Heart right ventricle (tissue), 16 donors: Measurements from ENCODE around the gene TOMM40. TPM values are rescaled to one million over a fixed set of nuclear protein-coding genes. Genes with fewer than 3 reads are reported as not detected.

ENCODE experiments used
- ATAC-seq, 8 donors: fragments of 200-7000 bp; cut with Tn5 transposase; one replicate each; pipeline ENCODE4 v1.9.1; 2020; ENCODE audit warnings: mild to moderate bottlenecking in 8 of 8, moderate library complexity in 8 of 8, moderate number of reproducible peaks in 1 of 8
- DNase-seq, 2 donors: peaks; one replicate each; pipeline ENCODE4 v3.0.0-alpha.2; 2020
- H3K27ac ChIP-seq, 10 donors: fragments of 200-600 bp; sonication (generic) in 2 of 10; one replicate each; pipeline versions ENCODE4 v1.5.0 to v1.8.0; 2020 to 2022; ENCODE audit warnings: mild to moderate bottlenecking in 3 of 10
- H3K27me3 ChIP-seq, 7 donors: fragments of 200-600 bp; one replicate each; pipeline ENCODE4 v1.8.0; 2021 to 2022; ENCODE audit warnings: mild to moderate bottlenecking in 2 of 7
- H3K36me3 ChIP-seq, 9 donors: fragments of 200-600 bp; sonication (generic) in 1 of 9; one replicate each; pipeline versions ENCODE4 v1.5.0 to v1.8.0; 2020 to 2022; ENCODE audit warnings: mild to moderate bottlenecking in 2 of 9
- H3K4me1 ChIP-seq, 9 donors: fragments of 200-600 bp; sonication (generic) in 1 of 9; one replicate each; pipeline versions ENCODE4 v1.5.0 to v1.8.0; 2020 to 2022; ENCODE audit warnings: mild to moderate bottlenecking in 4 of 9
- H3K4me3 ChIP-seq, 10 donors: fragments of 200-600 bp; sonication (generic) in 2 of 10; one replicate each; pipeline versions ENCODE4 v1.5.0 to v1.8.0; 2020 to 2022; ENCODE audit warnings: mild to moderate bottlenecking in 7 of 10, moderate library complexity in 2 of 10
- H3K9me3 ChIP-seq, 11 donors: fragments of 200-600 bp in 10 of 11; sonication (generic) in 2 of 11; one replicate each; pipeline versions ENCODE4 v1.5.0 to v1.8.0; 2013 to 2022; ENCODE audit warnings: mild to moderate bottlenecking in 2 of 11, control low read depth in 1 of 11, moderate library complexity in 1 of 11
- WGBS, 2 donors: extraction: QIAGEN DNeasy Blood & Tissue Kit; methylation state at CpG; one replicate each; pipeline ENCODE4 v1.1.7; 2013; ENCODE audit warnings: inconsistent platforms in 1 of 2; 5-methylcytosine and 5-hydroxymethylcytosine counted together
- intact Hi-C, 10 donors: fragments of 100-400 bp; cut with DNase I; formaldehyde crosslinking; loops; one replicate each; pipeline versions ENCODE4 v1.11.1 to v1.14.2; 2022
- polyA plus RNA-seq, 2 donors: library from polyadenylated mRNA; stranded (reverse); fragments of 200-250 nt; gene quantifications; one replicate each; pipeline ENCODE4 v1.2.3, GENCODE V29; 2013
- total RNA-seq, 10 donors: library from RNA; stranded (reverse); fragmentation: NEBNext Ultra II Directional in 3 of 10; extraction: Animal tissue kit (Norgen Biotek cat#: 25700) in 3 of 10; gene quantifications; one replicate each; pipeline versions ENCODE4 v1.2.1 to v1.2.4, GENCODE V29; 2021 to 2023
- TF ChIP-seq, protein P1 (sequence below), 9 donors: fragments of 200-600 bp; sonication (generic) in 2 of 9; IDR thresholded peaks; one replicate each; pipeline versions ENCODE4 v1.5.0 to v1.8.0; 2021 to 2022; ENCODE audit warnings: antibody characterized with exemption in 9 of 9, mild to moderate bottlenecking in 5 of 9, moderate library complexity in 1 of 9
- donor health status: Arrhythmogenic right ventricular cardiomyopathy.
- donor health status: ischemic (EF 13 %, LVEDD 7.1; RV severe dilation, severe dysfunction).
- donor health status: healthy with polysubstance abuse.
- donor health status: DM: no; HTN: yes; CAD: no.
- donor health status: DM: no; HTN: no; CAD: no.
- donor health status: ischemic (EF 25% LVEDD 6.9; RV normal size, moderate dysfunction).
- donor health status: ischemic (EF 25% LVEDD 5.7; RV mildly dilated, moderate dysfunction).
- donor health status: healthy.
- donor health status: DM: yes; HTN: yes; CAD: no.
- donor health status: Ischemic cardiomyopathy.
- donor health status: ischemic (EF 35%, LVEDD 5.7; RV mildly dilated, moderate dysfunction).
- donor health status: nonischemic (EF 11% LVEDD 7.7; RV severe dilation, severe dysfunction).
- donor health status: DM: yes; HTN: yes; CAD: no.
- donor health status: PGD.
- donor health status: ischemic (EF 29% LVEDD 5.4; RV normal size, mild dysfunction).
- donor health status: nonischemic (EF 23%, LVEDD 6.1; RV moderate dilation, normal function).

The TOMM40 gene
- total and polyA plus RNA-seq, 12 donors, result 37.8 to 77.5 (median 45.2) TPM

DNA sequence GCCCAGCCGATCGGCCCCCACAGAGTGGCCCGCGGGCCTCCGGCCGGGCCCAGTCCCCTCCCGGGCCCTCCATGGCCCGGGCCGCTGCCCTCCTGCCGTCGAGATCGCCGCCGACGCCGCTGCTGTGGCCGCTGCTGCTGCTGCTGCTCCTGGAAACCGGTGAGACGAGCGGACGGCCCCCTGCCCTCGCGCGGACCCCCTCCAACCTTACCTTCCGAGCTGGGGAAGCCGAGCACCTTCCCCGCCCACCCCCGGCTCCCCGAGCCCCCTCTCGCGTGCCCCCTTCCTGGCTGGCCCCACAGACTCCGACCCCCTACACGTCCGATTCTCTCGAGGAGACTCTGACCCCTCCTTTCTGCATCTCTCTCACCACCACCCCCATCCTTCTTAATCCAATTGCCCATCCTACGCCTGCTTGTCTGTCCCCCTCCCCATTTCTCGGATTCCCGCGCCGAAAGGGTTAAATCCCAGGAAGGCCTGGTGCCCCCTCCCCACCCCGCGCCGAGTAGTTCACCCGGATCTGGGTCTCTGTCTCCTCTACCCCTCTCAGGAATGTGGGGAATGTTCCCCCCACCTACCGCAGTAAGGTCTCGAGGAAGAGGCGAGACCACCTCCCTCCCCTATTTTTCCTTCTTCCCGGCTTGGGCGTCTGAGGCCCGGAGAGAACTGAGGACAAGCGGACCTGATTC lies 44.5 kb upstream of the TOMM40 start:
- TF ChIP-seq, protein P1, sequence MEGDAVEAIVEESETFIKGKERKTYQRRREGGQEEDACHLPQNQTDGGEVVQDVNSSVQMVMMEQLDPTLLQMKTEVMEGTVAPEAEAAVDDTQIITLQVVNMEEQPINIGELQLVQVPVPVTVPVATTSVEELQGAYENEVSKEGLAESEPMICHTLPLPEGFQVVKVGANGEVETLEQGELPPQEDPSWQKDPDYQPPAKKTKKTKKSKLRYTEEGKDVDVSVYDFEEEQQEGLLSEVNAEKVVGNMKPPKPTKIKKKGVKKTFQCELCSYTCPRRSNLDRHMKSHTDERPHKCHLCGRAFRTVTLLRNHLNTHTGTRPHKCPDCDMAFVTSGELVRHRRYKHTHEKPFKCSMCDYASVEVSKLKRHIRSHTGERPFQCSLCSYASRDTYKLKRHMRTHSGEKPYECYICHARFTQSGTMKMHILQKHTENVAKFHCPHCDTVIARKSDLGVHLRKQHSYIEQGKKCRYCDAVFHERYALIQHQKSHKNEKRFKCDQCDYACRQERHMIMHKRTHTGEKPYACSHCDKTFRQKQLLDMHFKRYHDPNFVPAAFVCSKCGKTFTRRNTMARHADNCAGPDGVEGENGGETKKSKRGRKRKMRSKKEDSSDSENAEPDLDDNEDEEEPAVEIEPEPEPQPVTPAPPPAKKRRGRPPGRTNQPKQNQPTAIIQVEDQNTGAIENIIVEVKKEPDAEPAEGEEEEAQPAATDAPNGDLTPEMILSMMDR (IDR thresholded peaks at IDR 0.05), result no peak
- Histone ChIP-seq H3K4me3 (peak overlapping the region; percentile 77 to 100 (median 98)), H3K4me1 (peaks cover 10 to 61% (median 46%) of the 10 kb centered on the region in 9 donors), H3K36me3 (peaks cover 0 to 2% (median 0%) of the 10 kb centered on the region in 9 donors), H3K9me3 (no peaks in the 10 kb centered on the region), H3K27ac (peak overlapping the region; percentile 87 to 100 (median 99)), H3K27me3 (peaks cover 0 to 13% (median 0%) of the 10 kb centered on the region in 7 donors)
- WGBS, 2 donors, result 0% methylated on average over 36 to 51 of the region's 51 CpGs
- intact Hi-C loops, result loop anchor here in 6 of 10 donors (2.0 to 10.0 kb wide), 5 partner anchors 44 to 162 kb away; partner anchors contain the start of gene TOMM40 (in 5 of the 6)
- DNase-seq, result peak in 1 of 2 donors; percentile 51
- no peak for ATAC-seq

GRCh38 chr19:44847144-44848035 lies 43.7 kb upstream of the TOMM40 start:
- Histone ChIP-seq H3K27ac (peak overlapping the region; percentile 87 to 100 (median 99)), H3K4me1 (peaks cover 10 to 68% (median 54%) of the 10 kb centered on the region in 9 donors), H3K27me3 (peaks cover 0 to 13% (median 0%) of the 10 kb centered on the region in 7 donors), H3K4me3 (peak overlapping the region; percentile 77 to 100 (median 98)), H3K9me3 (no peaks in the 10 kb centered on the region), H3K36me3 (peaks cover 0 to 4% (median 0%) of the 10 kb centered on the region in 9 donors)
- intact Hi-C loops, result loop anchor here in 6 of 10 donors (2.0 to 10.0 kb wide), 5 partner anchors 43 to 163 kb away; partner anchors contain the start of gene TOMM40 (in 5 of the 6)
- 1% methylated on average over 47 of the region's 47 CpGs for WGBS, 2 donors
- DNase-seq, result peak; percentile 74 to 85
- TF ChIP-seq, protein P1 (IDR thresholded peaks at IDR 0.05), result no peak
- ATAC-seq, result peak in 7 of 8 donors; percentile 1 to 41 (median 22)

GRCh38 chr19:44848036-44848811 lies 42.8 kb upstream of the TOMM40 start:
- peak overlapping the region; percentile 87 to 100 (median 99) for H3K27ac ChIP-seq
- H3K9me3 ChIP-seq, result no peaks in the 10 kb centered on the region
- DNase-seq, result peak; percentile 26 to 48
- peaks cover 10 to 71% (median 56%) of the 10 kb centered on the region in 9 donors for H3K4me1 ChIP-seq
- 15 to 16% methylated on average over 19 of the region's 19 CpGs for WGBS, 2 donors
- peaks cover 0 to 4% (median 0%) of the 10 kb centered on the region in 9 donors for H3K36me3 ChIP-seq
- H3K4me3 ChIP-seq, result peak overlapping the region; percentile 77 to 100 (median 98)
- TF ChIP-seq, protein P1 (IDR thresholded peaks at IDR 0.05), result no peak
- H3K27me3 ChIP-seq, result peaks cover 0 to 13% (median 0%) of the 10 kb centered on the region in 7 donors
- intact Hi-C loops, result loop anchor here in 6 of 10 donors (5.0 to 10.0 kb wide), 4 partner anchors 44 to 163 kb away; partner anchors contain the start of gene TOMM40 (in 3 of the 6)
- ATAC-seq, result peak in 2 of 8 donors; percentile 0 to 3
